H1 (cell line): ENCODE results near the gene MORN5. TPM values are rescaled to one million over a fixed set of nuclear protein-coding genes. Genes with fewer than 3 reads are reported as not detected.

Source experiments
- CTCF ChIA-PET: fragments of 300-600 bp; sonication (Branson Sonifier 250); formaldehyde crosslinking; loops from one replicate; lab custom pipeline; 2021; ENCODE audit not compliant: partially characterized antibody; lab: Charles Lee
- POLR2A ChIA-PET: fragments of 300-600 bp; sonication (Branson Sonifier 250); formaldehyde crosslinking; loops from one replicate; lab custom pipeline; 2021; ENCODE audit warnings: inconsistent platforms; ENCODE audit not compliant: partially characterized antibody; lab: Charles Lee
- DNase-seq, 2 experiments: peaks; one replicate each; pipeline versions ENCODE4 v3.0.0 to v3.0.0-alpha.2; 2010 to 2022; ENCODE audit warnings: low spot score in 2 of 2, low read depth in 1 of 2, mixed read lengths in 1 of 2
- FAIRE-seq: peaks from 2 replicates; lab custom pipeline; 2011; peaks lifted over from hg19 to GRCh38; lab: Jason Lieb, UNC
- H2AFZ ChIP-seq: 2 replicates; pipeline ENCODE4 v1.8.1; 2012; ENCODE audit warnings: low read length, inconsistent platforms
- H2AK5ac ChIP-seq: 2 replicates; pipeline ENCODE4 v1.6.1; 2013; ENCODE audit warnings: low read depth, low read length
- H2BK120ac ChIP-seq: replicated peaks from 2 replicates; pipeline ENCODE3; 2013; ENCODE audit warnings: low read depth, low read length, inconsistent platforms
- H2BK12ac ChIP-seq: 2 replicates; pipeline ENCODE4 v1.6.1; 2013; ENCODE audit warnings: low read depth, low read length
- H2BK15ac ChIP-seq: 2 replicates; pipeline ENCODE4 v1.6.1; 2013; ENCODE audit warnings: low read length
- H2BK20ac ChIP-seq: 2 replicates; pipeline ENCODE4 v1.6.1; 2013; ENCODE audit warnings: low read length
- H2BK5ac ChIP-seq: 2 replicates; pipeline ENCODE4 v1.6.1; 2013; ENCODE audit warnings: low read depth, low read length
- H3K14ac ChIP-seq: 2 replicates; pipeline ENCODE4 v1.6.1; 2013; ENCODE audit warnings: inconsistent platforms; ENCODE audit not compliant: insufficient read length
- H3K18ac ChIP-seq: 2 replicates; pipeline ENCODE4 v1.6.1; 2013; ENCODE audit warnings: low read length; ENCODE audit errors: extremely low read depth
- H3K23ac ChIP-seq: 2 replicates; pipeline ENCODE4 v1.6.1; 2013; ENCODE audit warnings: inconsistent platforms; ENCODE audit not compliant: insufficient read length
- H3K23me2 ChIP-seq: 2 replicates; pipeline ENCODE4 v1.6.1; 2013; ENCODE audit warnings: low read depth, low read length
- H3K27ac ChIP-seq: 2 replicates; pipeline ENCODE4 v1.6.1; 2011; ENCODE audit warnings: low read depth, low read length, inconsistent platforms
- H3K27me3 ChIP-seq, 4 experiments: replicated peaks in 1 of 4; 1 replicate in 1 of 4; 2 replicates in 3 of 4; pipeline versions ENCODE4 v1.6.1 to v1.8.1; 2011 to 2013; ENCODE audit warnings: low read length in 3 of 4, mild to moderate bottlenecking in 3 of 4, inconsistent platforms in 2 of 4, mixed read lengths in 2 of 4, moderate library complexity in 1 of 4; ENCODE audit not compliant: control insufficient read depth in 3 of 4, insufficient read depth in 3 of 4; ENCODE audit errors: extremely low read depth in 1 of 4
- H3K36me3 ChIP-seq, 4 experiments: 2 replicates each; pipeline versions ENCODE4 v1.6.1 to v1.8.1; 2011 to 2013; ENCODE audit warnings: mild to moderate bottlenecking in 4 of 4, low read length in 3 of 4, moderate library complexity in 2 of 4, control low read depth in 1 of 4, inconsistent platforms in 1 of 4; ENCODE audit not compliant: insufficient read depth in 4 of 4, control insufficient read depth in 2 of 4
- H3K4ac ChIP-seq: replicated peaks from 2 replicates; pipeline ENCODE3; 2013; ENCODE audit warnings: low read length, low read depth, mixed read lengths, inconsistent platforms; ENCODE audit not compliant: insufficient read length
- H3K4me1 ChIP-seq, 4 experiments: replicated peaks in 1 of 4; 1 replicate in 1 of 4; 2 replicates in 3 of 4; pipeline versions ENCODE4 v1.6.1 to v1.8.1; 2011 to 2013; ENCODE audit warnings: low read length in 3 of 4, inconsistent platforms in 2 of 4, mixed read lengths in 1 of 4; ENCODE audit not compliant: insufficient read depth in 4 of 4, control insufficient read depth in 3 of 4
- H3K4me2 ChIP-seq, 2 experiments: 2 replicates each; pipeline versions ENCODE4 v1.6.1 to v1.8.1; 2011 to 2013; ENCODE audit warnings: low read depth in 2 of 2, low read length in 2 of 2, control low read depth in 1 of 2, inconsistent platforms in 1 of 2, mild to moderate bottlenecking in 1 of 2; ENCODE audit not compliant: insufficient read depth in 1 of 2
- H3K4me3 ChIP-seq, 4 experiments: fragments of 200-600, 300-600 bp in 1 of 4; sonication (generic), shearing (Covaris generic), sonication (Bioruptor Twin) in 1 of 4; 2 replicates each; pipeline versions ENCODE4 v1.5.1 to v1.8.1; 2011 to 2016; ENCODE audit warnings: low read length in 4 of 4, low read depth in 3 of 4, control low read depth in 2 of 4, inconsistent platforms in 2 of 4, mild to moderate bottlenecking in 2 of 4, mixed read lengths in 1 of 4, moderate library complexity in 1 of 4; ENCODE audit not compliant: insufficient read depth in 2 of 4; ENCODE audit errors: extremely low read depth in 1 of 4
- H3K56ac ChIP-seq: replicated peaks from 2 replicates; pipeline ENCODE3; 2013; ENCODE audit warnings: low read depth, mild to moderate bottlenecking, mixed read lengths, low read length, inconsistent platforms; ENCODE audit not compliant: insufficient read length
- H3K79me1 ChIP-seq: 2 replicates; pipeline ENCODE4 v1.6.1; 2013; ENCODE audit warnings: low read depth, low read length, control low read depth
- H3K79me2 ChIP-seq, 2 experiments: 2 replicates each; pipeline versions ENCODE4 v1.6.1 to v1.8.1; 2012 to 2013; ENCODE audit warnings: low read length in 2 of 2, mild to moderate bottlenecking in 2 of 2, inconsistent platforms in 1 of 2; ENCODE audit not compliant: insufficient read depth in 2 of 2, control insufficient read depth in 1 of 2
- H3K9ac ChIP-seq, 4 experiments: replicated peaks in 1 of 4; 1 replicate in 1 of 4; 2 replicates in 3 of 4; pipeline versions ENCODE4 v1.6.1 to v1.8.1; 2011 to 2013; ENCODE audit warnings: low read depth in 3 of 4, low read length in 3 of 4, control low read depth in 2 of 4, mild to moderate bottlenecking in 2 of 4, moderate library complexity in 2 of 4, inconsistent platforms in 1 of 4; ENCODE audit errors: extremely low read depth in 1 of 4
- H3K9me3 ChIP-seq, 2 experiments: 2 replicates each; pipeline versions ENCODE4 v1.6.1 to v1.8.1; 2012 to 2013; ENCODE audit warnings: mild to moderate bottlenecking in 2 of 2, moderate library complexity in 2 of 2, control low read depth in 1 of 2, inconsistent platforms in 1 of 2, low read depth in 1 of 2, low read length in 1 of 2, mixed read lengths in 1 of 2; ENCODE audit not compliant: insufficient read depth in 2 of 2
- H4K20me1 ChIP-seq, 2 experiments: replicated peaks in 1 of 2; 2 replicates each; pipeline versions ENCODE3 to v1.8.1; 2011 to 2013; ENCODE audit warnings: inconsistent platforms in 2 of 2, low read length in 2 of 2, mild to moderate bottlenecking in 1 of 2; ENCODE audit not compliant: insufficient read depth in 2 of 2, control insufficient read depth in 1 of 2
- H4K5ac ChIP-seq: 2 replicates; pipeline ENCODE4 v1.6.1; 2013; ENCODE audit warnings: low read length, low read depth, mixed read lengths, inconsistent platforms; ENCODE audit not compliant: insufficient read length
- H4K8ac ChIP-seq: 2 replicates; pipeline ENCODE4 v1.8.0; 2013; ENCODE audit warnings: mild to moderate bottlenecking, moderate library complexity, low read length, inconsistent platforms; ENCODE audit not compliant: insufficient read depth; ENCODE audit errors: extremely low read depth
- H4K91ac ChIP-seq: replicated peaks from 2 replicates; pipeline ENCODE3; 2013; ENCODE audit warnings: low read length, mixed read lengths, inconsistent platforms; ENCODE audit not compliant: insufficient read length
- CHD2 ChIP-seq: IDR thresholded peaks from 2 replicates; pipeline ENCODE4 v1.6.1; 2012; ENCODE audit warnings: low read length, improper control_type of control experiment
- SAP30 ChIP-seq: fragments of 300-600 bp; sonication (generic); IDR thresholded peaks from 2 replicates; pipeline ENCODE4 v1.7.1; 2012; ENCODE audit warnings: low read length, moderate library complexity, mild to moderate bottlenecking, inconsistent platforms; ENCODE audit not compliant: insufficient read depth, insufficient replicate concordance
- SP1 ChIP-seq: IDR thresholded peaks from 2 replicates; pipeline ENCODE4 v1.6.1; 2011; ENCODE audit warnings: low read depth, low read length
- WGBS, 2 experiments: shearing (Covaris generic) in 1 of 2; methylation state at CpG; one replicate each; pipeline versions ENCODE4 v1.1.6 to v1.1.7; 2013 to 2015; ENCODE audit warnings: low lambda C conversion rate in 2 of 2, mixed read lengths in 2 of 2, inconsistent platforms in 1 of 2, low coverage in 1 of 2, missing lambda C conversion rate in 1 of 2; ENCODE audit not compliant: insufficient replicate concordance in 2 of 2, insufficient coverage in 1 of 2, insufficient read length in 1 of 2; ENCODE audit errors: extremely low coverage in 1 of 2, missing lambda C conversion rate in 1 of 2; 5-methylcytosine and 5-hydroxymethylcytosine counted together
- polyA plus RNA-seq, 7 experiments: library from polyadenylated mRNA; depleted of rRNA in 3 of 7; stranded (reverse) in 5 of 7; unstranded in 2 of 7; fragments of >200 nt in 5 of 7; fragments of 200-250 nt in 2 of 7; gene quantifications; 1 replicate in 5 of 7; 2 replicates in 1 of 7; 4 replicates in 1 of 7; pipeline versions ENCODE4 v1.2.1 to v1.2.3, GENCODE V29; 2011 to 2013; ENCODE audit warnings: missing spikeins in 2 of 7, mixed read lengths in 2 of 7
- total RNA-seq: library from RNA; stranded (reverse); fragmentation: NEBNext Ultra II Directional; extraction: Animal tissue kit (Norgen Biotek cat#: 25700); gene quantifications from 2 replicates; pipeline ENCODE4 v1.2.1, GENCODE V29; 2021

MORN5 gene
- total and polyA plus RNA-seq, 2 of the 8 experiments (the other 6 are each of a cell fraction or from before 2014, with no cell fraction given), result not detected

- no peak overlapping the region for H2BK20ac ChIP-seq
- no peaks in the 10 kb centered on the region for H3K79me1 ChIP-seq
- no peak overlapping the region for H2BK120ac ChIP-seq
- H2AFZ ChIP-seq, result no peak overlapping the region
- FAIRE-seq (no peak), DNase-seq (no peak)
- TF ChIP-seq SAP30 (no peak), SP1 (no peak), CHD2 (no peak)
- ChIA-PET POLR2A (no interaction called here), CTCF (no interaction called here)
- peaks cover 0 to 4% (median 0%) of the 10 kb centered on the region in 4 experiments; a peak in 1 of 8 replicates for H3K36me3 ChIP-seq
- no peak overlapping the region for H4K91ac ChIP-seq
- H3K9me3 ChIP-seq, result no peaks in the 10 kb centered on the region
- no peak overlapping the region for H4K5ac ChIP-seq
- H3K14ac ChIP-seq, result no peak overlapping the region
- 1% methylated on average over 10 of the region's 10 CpGs; no CpG with 5 or more reads in 1 of the 2 experiments for WGBS, 2 experiments
- peaks cover 11 to 31% of the 10 kb centered on the region in 2 experiments for H4K20me1 ChIP-seq
- H2BK5ac ChIP-seq, result no peak overlapping the region
- H3K4me3 ChIP-seq, result peak overlapping the region in 3 of 4 experiments; percentile 9 to 48 (median 16); a peak in 5 of 8 replicates
- H3K4ac ChIP-seq, result no peak overlapping the region
- no peak overlapping the region for H3K56ac ChIP-seq
- H3K23me2 ChIP-seq, result peaks cover 4% of the 10 kb centered on the region; the same call in 1 of the 2 replicates
- no peaks in the 10 kb centered on the region for H3K79me2 ChIP-seq
- H2AK5ac ChIP-seq, result no peak overlapping the region
- no peak overlapping the region for H3K23ac ChIP-seq
- no peak overlapping the region for H3K9ac ChIP-seq
- no peak overlapping the region for H2BK15ac ChIP-seq
- peaks cover 76 to 96% (median 90%) of the 10 kb centered on the region in 4 experiments for H3K27me3 ChIP-seq
- H4K8ac ChIP-seq, result no peak overlapping the region
- H3K18ac ChIP-seq, result no peak overlapping the region
- peaks cover 0 to 30% (median 16%) of the 10 kb centered on the region in 4 experiments; a peak in 6 of 7 replicates for H3K4me1 ChIP-seq
- no peak overlapping the region for H3K27ac ChIP-seq
- no peak overlapping the region for H2BK12ac ChIP-seq
- peak overlapping the region; percentile 57 to 73 for H3K4me2 ChIP-seq
Observed at GRCh38 chr9:122227575-122227900, 67.8 kb downstream of the MORN5 start.
